Measurements from ENCODE around the gene CENPX. TPM values are rescaled to one million over a fixed set of nuclear protein-coding genes. Genes with fewer than 3 reads are reported as not detected.

Gene CENPX
- total RNA-seq, 1 experiment from 2014 or later, result 119 TPM

GRCh38 chr17:82055023-82055964 lies 32.6 kb upstream of the CENPX start:
- DNase-seq (ENCODE audit: low read depth), result no peak

- no peak for DNase-seq (ENCODE audit: low read depth)
Measured at GRCh38 chr17:82054351-82055022, 31.8 kb upstream of the CENPX start.

GRCh38 chr17:82053556-82054263 lies 31.0 kb upstream of the CENPX start:
- no peak for DNase-seq (ENCODE audit: low read depth)

GRCh38 chr17:82053130-82053529 lies 30.5 kb upstream of the CENPX start:
- no peak for DNase-seq (ENCODE audit: low read depth)

DNA sequence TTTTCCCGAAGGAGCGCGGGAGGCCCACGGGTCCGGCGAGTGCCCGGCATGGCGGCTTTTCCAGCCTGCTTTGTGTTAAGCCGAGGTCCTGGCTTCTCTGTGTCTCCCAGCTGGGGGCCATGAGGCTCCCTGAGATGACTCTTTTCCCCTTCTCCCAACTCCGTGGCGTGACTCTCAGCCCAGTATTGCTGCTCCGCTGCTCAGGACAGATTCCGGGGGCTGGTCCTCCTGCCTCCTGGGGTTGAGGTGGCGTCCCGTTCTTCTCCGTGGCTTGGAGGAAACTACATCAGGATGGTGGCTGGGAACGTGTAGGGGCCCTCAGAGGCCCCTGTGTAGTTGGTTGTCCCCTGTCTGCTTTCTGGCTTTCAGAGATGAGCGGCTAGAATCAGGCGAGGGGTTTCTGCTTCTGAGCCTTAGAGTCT lies 30.0 kb upstream of the CENPX start:
- DNase-seq (ENCODE audit: low read depth), result no peak

- DNase-seq (ENCODE audit: low read depth), result peak; percentile 52
Measured at GRCh38 chr17:82051776-82052637, 29.3 kb upstream of the CENPX start, which contains the start of the genes GPS1 and RFNG. Gene GPS1 (plus strand): TSS chr17:82051898. CDS start chr17:82051932, 34 bp downstream. Gene RFNG (minus strand): TSS chr17:82051811. CDS start chr17:82051766, 45 bp downstream.

GRCh38 chr17:82050761-82051641 lies 28.3 kb upstream of the CENPX start:
- no peak for DNase-seq (ENCODE audit: low read depth)

DNA sequence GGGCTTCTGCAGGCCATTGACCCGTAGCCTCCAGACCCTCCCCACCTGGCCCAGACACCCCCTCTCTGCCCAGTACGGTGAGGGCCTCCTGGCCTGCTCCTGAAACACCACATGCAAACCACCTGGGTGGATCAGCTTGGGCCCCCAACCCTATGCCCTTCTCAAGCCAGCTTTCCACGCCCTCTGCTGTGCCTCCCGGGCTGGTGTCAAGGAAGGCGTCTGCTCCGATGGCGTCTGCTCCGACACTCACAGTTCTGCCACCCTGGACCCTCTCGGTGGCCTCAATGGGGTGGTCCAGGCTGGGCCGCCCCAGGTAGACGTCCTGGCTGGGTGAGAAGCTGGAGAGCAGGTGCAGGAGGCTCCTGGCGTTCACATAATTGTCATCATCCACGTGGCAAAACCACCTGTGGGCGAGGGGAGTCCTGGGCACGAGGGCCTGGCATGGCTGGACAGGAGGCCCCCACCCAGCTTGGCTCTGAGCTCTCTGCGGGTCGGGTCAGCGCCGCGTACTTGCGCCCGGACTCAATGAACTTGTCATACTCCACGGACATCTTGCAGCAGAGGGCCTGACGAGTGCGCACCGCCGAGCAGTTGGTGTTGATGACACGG lies 27.6 kb upstream of the CENPX start:
- no peak for DNase-seq (ENCODE audit: low read depth)

DNA sequence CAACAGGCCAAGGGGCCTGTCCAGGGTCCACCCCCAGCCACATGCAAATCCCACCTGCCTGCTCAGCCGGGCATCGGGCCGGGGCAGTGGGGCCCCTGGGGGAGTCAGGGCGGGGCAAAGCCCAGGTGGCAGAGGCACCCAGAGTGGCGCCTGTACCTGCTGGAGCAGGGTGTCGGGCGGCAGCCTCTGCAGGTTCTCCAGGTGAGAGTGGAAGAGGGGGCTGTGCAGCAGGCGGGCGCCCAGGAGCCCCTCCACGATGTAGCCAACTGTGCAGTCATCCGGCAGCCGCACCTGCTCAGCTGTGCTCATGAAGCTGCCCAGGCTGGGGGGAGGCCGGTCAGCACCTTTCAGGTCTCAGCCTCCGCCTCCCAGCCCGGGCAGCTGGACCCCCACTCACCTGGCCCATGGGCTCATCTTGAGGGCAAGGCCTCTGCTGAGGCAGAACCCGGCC lies 26.9 kb upstream of the CENPX start:
- no peak for DNase-seq (ENCODE audit: low read depth)

DNA sequence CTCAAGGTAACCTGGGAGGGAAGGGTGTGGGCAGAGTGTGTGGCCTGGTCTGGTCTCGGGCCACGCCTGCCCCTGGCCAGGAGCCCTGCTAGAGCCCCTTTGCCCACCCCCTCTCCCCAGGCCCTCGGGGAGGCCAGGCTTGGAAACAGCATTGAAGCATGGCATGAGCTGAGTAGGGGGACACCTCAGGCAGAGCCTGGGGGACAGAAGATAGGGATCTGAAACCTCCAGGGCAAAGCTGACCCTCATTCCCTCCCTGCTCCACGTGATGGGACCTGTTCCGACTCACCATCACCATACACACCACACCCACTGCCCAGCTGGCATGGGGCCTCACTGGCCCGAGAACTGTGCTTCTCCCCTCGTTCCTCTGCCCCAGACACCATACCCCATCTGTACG lies 26.4 kb upstream of the CENPX start:
- no peak for DNase-seq (ENCODE audit: low read depth)

GRCh38 chr17:82048571-82048971 lies 25.9 kb upstream of the CENPX start:
- no peak for DNase-seq (ENCODE audit: low read depth)

- DNase-seq (ENCODE audit: low read depth), result no peak
Measured at GRCh38 chr17:82047914-82048570, 25.4 kb upstream of the CENPX start.

GRCh38 chr17:82047379-82047778 lies 24.7 kb upstream of the CENPX start:
- DNase-seq (ENCODE audit: low read depth), result no peak

GRCh38 chr17:82046903-82047302 lies 24.2 kb upstream of the CENPX start:
- no peak for DNase-seq (ENCODE audit: low read depth)

DNA sequence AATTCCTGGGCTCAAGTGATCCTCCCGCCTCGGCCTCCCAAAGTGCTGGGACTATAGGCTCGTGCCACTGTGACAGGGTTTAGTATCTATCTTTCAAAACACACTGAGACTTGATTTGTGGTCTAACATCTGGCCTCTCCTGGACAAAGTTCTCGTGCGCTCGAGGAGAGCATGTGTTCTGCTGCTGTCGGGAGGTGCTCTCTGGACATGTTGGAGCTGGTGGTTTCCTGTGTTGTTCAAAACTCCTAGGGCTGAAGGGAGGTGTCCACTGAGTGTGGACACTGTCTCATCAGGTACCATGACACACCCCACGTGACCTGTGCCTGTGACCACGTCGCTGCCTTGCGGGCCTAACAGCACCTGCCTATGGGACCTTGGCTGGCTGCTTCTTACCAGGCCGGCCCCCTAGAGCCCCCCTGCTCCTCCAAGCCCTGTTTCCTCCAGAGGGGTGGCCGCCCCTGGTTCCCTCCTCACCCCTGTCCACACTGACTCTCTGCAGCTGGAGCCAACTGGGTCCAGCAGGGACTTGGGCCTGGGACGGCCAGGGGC lies 23.3 kb upstream of the CENPX start:
- DNase-seq (ENCODE audit: low read depth), result no peak

DNA sequence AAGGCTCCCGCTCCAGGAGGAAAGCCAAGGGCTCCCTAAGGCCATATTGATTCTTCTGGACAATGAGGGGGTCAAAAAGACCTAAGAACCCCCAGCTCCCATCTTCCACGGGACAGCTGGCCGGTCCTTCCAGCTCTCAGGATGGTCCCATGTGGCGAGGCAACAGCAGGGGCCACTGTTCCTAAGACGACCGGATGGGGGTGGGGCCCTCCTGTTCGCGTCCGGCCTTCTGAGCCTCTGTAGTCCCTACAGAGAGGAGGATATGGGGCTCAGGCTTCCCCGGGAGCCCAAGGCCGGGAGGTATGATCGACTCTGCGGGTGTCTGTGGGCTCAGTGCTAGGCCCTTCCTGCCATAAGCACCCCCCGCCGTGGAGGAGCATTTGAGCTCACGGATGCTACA lies 20.8 kb upstream of the CENPX start:
- no peak for DNase-seq (ENCODE audit: low read depth)

DNA sequence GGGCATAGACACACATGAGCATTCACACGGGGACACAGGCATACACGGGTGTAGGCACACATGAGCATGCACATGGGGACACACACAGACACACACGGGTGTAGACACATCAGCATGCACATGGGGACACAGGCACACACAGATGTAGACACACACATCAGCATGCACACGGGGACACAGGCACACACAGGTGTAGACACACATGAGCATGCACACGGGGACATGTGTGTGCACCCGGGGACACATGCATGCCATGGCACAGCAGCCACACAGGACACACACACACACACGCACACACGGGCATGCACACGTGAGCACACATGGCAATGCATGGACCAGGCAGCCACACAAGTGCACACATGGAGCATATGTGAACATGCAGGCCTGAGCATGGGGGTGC lies 20.0 kb upstream of the CENPX start:
- DNase-seq (ENCODE audit: low read depth), result no peak

DNA sequence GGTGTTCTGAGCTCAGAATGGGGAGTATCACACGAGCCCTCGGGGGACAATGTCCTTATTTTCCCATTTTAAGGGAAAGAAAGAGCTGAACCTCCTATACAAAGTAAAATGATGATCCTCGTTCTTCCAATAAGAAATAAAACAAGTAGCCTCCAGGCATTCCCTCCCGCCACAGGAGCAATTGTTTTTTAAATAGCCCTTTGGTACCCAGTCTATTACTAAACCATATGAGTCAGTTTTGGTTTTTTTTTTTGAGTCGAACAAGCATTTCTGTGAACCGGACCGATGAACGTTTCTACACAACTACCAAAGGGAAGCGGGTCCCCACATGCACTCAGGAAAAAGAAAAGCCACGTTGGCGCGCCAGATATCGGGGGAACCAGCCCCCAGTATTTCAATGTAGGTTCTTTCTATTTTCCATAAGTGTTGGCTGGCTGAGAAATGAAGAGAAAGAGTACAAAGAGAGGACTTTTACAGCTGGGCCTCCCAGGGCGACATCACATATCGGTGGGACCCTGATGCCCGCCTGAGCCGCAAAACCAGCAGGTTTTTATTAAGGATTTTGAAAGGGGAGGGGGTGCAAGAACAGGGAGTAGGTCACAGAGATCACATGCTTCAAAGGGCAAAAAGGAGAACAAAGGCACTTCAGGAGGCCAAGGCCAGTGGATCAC lies 18.6 kb upstream of the CENPX start:
- peak; percentile 40 for DNase-seq (ENCODE audit: low read depth)

Measured in RPMI7951 (cell line).